ENCODE results near the gene TSSK6. TPM values are rescaled to one million over a fixed set of nuclear protein-coding genes. Genes with fewer than 3 reads are reported as not detected.

TSSK6 gene
- total and polyA plus RNA-seq, 10 of the 15 experiments (the other 5 are each of a cell fraction or from before 2014, with no cell fraction given): 0.06 to 3.6 (median 0.98) TPM; not detected in 2

- no peak for TF ChIP-seq TCF7 (IDR thresholded peaks at IDR 0.05; ENCODE audit: borderline replicate concordance)
- 0 out of 2 replicates have a peak, but pooled peaks have one; percentile 5 for TF ChIP-seq DPF2 (IDR thresholded peaks at IDR 0.05)
- TF ChIP-seq STAT1 (conservative IDR thresholded peaks at IDR 0.05): no peak
- no peak for TF ChIP-seq FOXM1 (IDR thresholded peaks at IDR 0.05; ENCODE audit: low read depth, low read length)
- 0 out of 2 replicates have a peak, but pooled peaks have one; percentile 18 for TF ChIP-seq PAX5 (IDR thresholded peaks at IDR 0.05; ENCODE audit: borderline replicate concordance, low read depth, low read length)
- TF ChIP-seq HCFC1 (IDR thresholded peaks at IDR 0.05; ENCODE audit: low read length): no peak
- no peak for TF ChIP-seq ZBED1 (IDR thresholded peaks at IDR 0.05; ENCODE audit: borderline replicate concordance)
- TF ChIP-seq RBBP5 (conservative IDR thresholded peaks at IDR 0.05): no peak
- TF ChIP-seq, protein P1, sequence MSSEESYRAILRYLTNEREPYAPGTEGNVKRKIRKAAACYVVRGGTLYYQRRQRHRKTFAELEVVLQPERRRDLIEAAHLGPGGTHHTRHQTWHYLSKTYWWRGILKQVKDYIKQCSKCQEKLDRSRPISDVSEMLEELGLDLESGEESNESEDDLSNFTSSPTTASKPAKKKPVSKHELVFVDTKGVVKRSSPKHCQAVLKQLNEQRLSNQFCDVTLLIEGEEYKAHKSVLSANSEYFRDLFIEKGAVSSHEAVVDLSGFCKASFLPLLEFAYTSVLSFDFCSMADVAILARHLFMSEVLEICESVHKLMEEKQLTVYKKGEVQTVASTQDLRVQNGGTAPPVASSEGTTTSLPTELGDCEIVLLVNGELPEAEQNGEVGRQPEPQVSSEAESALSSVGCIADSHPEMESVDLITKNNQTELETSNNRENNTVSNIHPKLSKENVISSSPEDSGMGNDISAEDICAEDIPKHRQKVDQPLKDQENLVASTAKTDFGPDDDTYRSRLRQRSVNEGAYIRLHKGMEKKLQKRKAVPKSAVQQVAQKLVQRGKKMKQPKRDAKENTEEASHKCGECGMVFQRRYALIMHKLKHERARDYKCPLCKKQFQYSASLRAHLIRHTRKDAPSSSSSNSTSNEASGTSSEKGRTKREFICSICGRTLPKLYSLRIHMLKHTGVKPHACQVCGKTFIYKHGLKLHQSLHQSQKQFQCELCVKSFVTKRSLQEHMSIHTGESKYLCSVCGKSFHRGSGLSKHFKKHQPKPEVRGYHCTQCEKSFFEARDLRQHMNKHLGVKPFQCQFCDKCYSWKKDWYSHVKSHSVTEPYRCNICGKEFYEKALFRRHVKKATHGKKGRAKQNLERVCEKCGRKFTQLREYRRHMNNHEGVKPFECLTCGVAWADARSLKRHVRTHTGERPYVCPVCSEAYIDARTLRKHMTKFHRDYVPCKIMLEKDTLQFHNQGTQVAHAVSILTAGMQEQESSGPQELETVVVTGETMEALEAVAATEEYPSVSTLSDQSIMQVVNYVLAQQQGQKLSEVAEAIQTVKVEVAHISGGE (CRISPR knock-in tag; IDR thresholded peaks at IDR 0.05): no peak
- no peak for TF ChIP-seq SKIL (IDR thresholded peaks at IDR 0.05; ENCODE audit: low read depth, poor library complexity, severe bottlenecking)
- no peak for TF ChIP-seq ZNF207 (IDR thresholded peaks at IDR 0.05; ENCODE audit: borderline replicate concordance)
- no peak for TF ChIP-seq NR2C2 (IDR thresholded peaks at IDR 0.05; ENCODE audit: borderline replicate concordance, control insufficient read depth, insufficient read length, low read depth)
- TF ChIP-seq ZSCAN29 (IDR thresholded peaks at IDR 0.05): no peak
- no peak for TF ChIP-seq RB1 (IDR thresholded peaks at IDR 0.05; ENCODE audit: borderline replicate concordance)
- no peak for TF ChIP-seq ESRRA (IDR thresholded peaks at IDR 0.05; ENCODE audit: low read length)
- no peak for TF ChIP-seq EGR1 (IDR thresholded peaks at IDR 0.05; ENCODE audit: borderline replicate concordance in 1 of 2, low read depth in 2 of 2, low read length in 2 of 2)
Observed at GRCh38 chr19:19558055-19558454, 42.7 kb upstream of the TSSK6 start (continued).

Measured in GM12878 (cell line).